A673 (cell line): ENCODE data around the gene MYLK. TPM values are rescaled to one million over a fixed set of nuclear protein-coding genes. Genes with fewer than 3 reads are reported as not detected.

Source experiments
- BruUV-seq: library from RNA; stranded (reverse); fragments of 400-500 nt; replicated peaks from 2 replicates; lab custom pipeline; 2021; lab: Mats Ljungman, UMichigan
- CTCF ChIA-PET: fragments of 300-600 bp; sonication (Branson Sonifier 250); formaldehyde crosslinking; loops from one replicate; lab custom pipeline; 2022; ENCODE audit warnings: antibody characterized with exemption; lab: Charles Lee
- POLR2A ChIA-PET: fragments of 300-600 bp; sonication (Branson Sonifier 250); formaldehyde crosslinking; loops from one replicate; lab custom pipeline; 2022; ENCODE audit warnings: antibody characterized with exemption; ENCODE audit not compliant: low non-redundant PET; lab: Charles Lee
- DNase-seq: peaks from one replicate; pipeline ENCODE4 v3.0.0-alpha.2; 2015; ENCODE audit warnings: low spot score
- H3K27ac ChIP-seq: fragments of 200-600 bp; sonication (generic); 2 replicates; pipeline ENCODE4 v1.5.1; 2016; ENCODE audit warnings: mixed run types, low read depth, mild to moderate bottlenecking, mixed read lengths, antibody characterized with exemption, low read length; ENCODE audit not compliant: poor library complexity, severe bottlenecking
- H3K27me3 ChIP-seq: fragments of 200-600 bp; sonication (generic); replicated peaks from 2 replicates; pipeline ENCODE4 v1.6.1; 2017; ENCODE audit warnings: mixed run types, low read depth, mild to moderate bottlenecking, mixed read lengths, antibody characterized with exemption, low read length; ENCODE audit not compliant: insufficient read depth, poor library complexity
- H3K36me3 ChIP-seq: fragments of 200-600 bp; sonication (generic); 2 replicates; pipeline ENCODE4 v1.6.1; 2016; ENCODE audit warnings: mixed run types, mild to moderate bottlenecking, mixed read lengths, antibody characterized with exemption, low read length; ENCODE audit not compliant: insufficient read depth, poor library complexity, severe bottlenecking
- H3K4me1 ChIP-seq: fragments of 200-600 bp; sonication (generic); 2 replicates; pipeline ENCODE4 v1.6.1; 2017; ENCODE audit warnings: mixed run types, mild to moderate bottlenecking, mixed read lengths, antibody characterized with exemption, low read length; ENCODE audit not compliant: insufficient read depth, poor library complexity, severe bottlenecking
- H3K4me3 ChIP-seq: fragments of 200-600 bp; sonication (generic); 2 replicates; pipeline ENCODE4 v1.5.1; 2016; ENCODE audit warnings: low read depth, mixed run types, mild to moderate bottlenecking, mixed read lengths, low read length; ENCODE audit not compliant: poor library complexity, severe bottlenecking
- H3K9me3 ChIP-seq: fragments of 200-600 bp; sonication (generic); 2 replicates; pipeline ENCODE4 v1.6.1; 2016; ENCODE audit warnings: mixed run types, low read depth, mild to moderate bottlenecking, mixed read lengths, antibody characterized with exemption, low read length; ENCODE audit not compliant: poor library complexity, severe bottlenecking
- EZH2 ChIP-seq: fragments of 200-600 bp; sonication (generic); IDR thresholded peaks from 2 replicates; pipeline ENCODE4 v1.6.1; 2017; ENCODE audit warnings: borderline replicate concordance, low read depth, mild to moderate bottlenecking, mixed read lengths, antibody characterized with exemption, low read length; ENCODE audit not compliant: poor library complexity, severe bottlenecking
- intact Hi-C: fragments of 100-400 bp; cut with micrococcal nuclease; formaldehyde crosslinking; loops from one replicate; pipeline ENCODE4 v1.10.0; 2022; ENCODE audit not compliant: unreplicated experiment
- total RNA-seq: library from RNA; stranded (reverse); gene quantifications from 2 replicates; pipeline ENCODE4 v1.2.3, GENCODE V29; 2021
- TF ChIP-seq, protein P1 (sequence below): fragments of 300-800, 200-600 bp; sonication (generic); conservative IDR thresholded peaks from 2 replicates; pipeline ENCODE4 v1.5.1; 2017; ENCODE audit warnings: low read depth, mild to moderate bottlenecking, antibody characterized with exemption, low read length, moderate library complexity, mixed read lengths

The MYLK gene
- total RNA-seq, 1 experiment from 2014 or later: 3.9 TPM

DNA sequence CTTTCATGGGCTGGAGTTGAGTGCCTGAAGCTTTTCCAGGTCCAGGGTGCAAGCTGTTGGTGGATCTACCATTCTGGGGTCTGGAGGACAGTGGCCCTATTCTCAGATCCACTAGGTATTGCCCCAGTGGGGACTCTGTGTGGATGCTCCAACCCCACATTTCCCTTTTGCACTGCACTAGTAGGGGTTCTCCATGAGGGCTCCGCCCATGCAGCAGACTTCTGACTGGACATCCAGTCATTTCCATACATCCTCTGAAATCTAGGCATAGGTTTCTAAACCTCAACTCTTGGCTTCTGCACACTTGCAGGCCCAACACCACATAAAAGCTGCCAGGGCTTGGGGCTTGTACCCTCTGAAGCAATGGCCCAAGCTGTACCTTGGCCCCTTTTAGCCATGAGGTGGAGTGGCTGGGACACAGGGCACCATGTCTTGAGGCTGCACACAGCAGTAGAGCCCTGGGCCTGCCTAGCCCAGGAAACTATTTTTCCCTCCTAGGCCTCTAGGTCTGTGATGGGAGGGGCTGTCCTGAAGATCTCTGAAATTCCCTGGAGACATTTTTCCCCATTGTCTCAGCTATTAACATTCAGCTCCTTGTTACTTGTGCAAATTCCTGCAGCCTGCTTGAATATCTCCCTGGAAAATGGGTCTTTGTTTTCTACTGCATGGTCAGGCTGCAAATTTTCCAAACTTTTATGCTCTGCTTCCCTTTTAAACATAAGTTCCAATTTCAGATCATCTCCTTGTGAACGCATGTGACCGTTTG, 293.3 kb downstream of the MYLK start:
- Histone ChIP-seq H3K36me3 (no peaks in the 10 kb centered on the region), H3K27ac (no peak overlapping the region), H3K4me1 (peaks cover 24% of the 10 kb centered on the region), H3K9me3 (peaks cover 17% of the 10 kb centered on the region), H3K4me3 (no peak overlapping the region), H3K27me3 (no peaks in the 10 kb centered on the region)
- no TSS peak for BruUV-seq
- no peak for DNase-seq
- CTCF ChIA-PET: no interaction called here
- POLR2A ChIA-PET: no interaction called here
- intact Hi-C loops: no loop called here
- no peak for TF ChIP-seq EZH2
- TF ChIP-seq, protein P1, sequence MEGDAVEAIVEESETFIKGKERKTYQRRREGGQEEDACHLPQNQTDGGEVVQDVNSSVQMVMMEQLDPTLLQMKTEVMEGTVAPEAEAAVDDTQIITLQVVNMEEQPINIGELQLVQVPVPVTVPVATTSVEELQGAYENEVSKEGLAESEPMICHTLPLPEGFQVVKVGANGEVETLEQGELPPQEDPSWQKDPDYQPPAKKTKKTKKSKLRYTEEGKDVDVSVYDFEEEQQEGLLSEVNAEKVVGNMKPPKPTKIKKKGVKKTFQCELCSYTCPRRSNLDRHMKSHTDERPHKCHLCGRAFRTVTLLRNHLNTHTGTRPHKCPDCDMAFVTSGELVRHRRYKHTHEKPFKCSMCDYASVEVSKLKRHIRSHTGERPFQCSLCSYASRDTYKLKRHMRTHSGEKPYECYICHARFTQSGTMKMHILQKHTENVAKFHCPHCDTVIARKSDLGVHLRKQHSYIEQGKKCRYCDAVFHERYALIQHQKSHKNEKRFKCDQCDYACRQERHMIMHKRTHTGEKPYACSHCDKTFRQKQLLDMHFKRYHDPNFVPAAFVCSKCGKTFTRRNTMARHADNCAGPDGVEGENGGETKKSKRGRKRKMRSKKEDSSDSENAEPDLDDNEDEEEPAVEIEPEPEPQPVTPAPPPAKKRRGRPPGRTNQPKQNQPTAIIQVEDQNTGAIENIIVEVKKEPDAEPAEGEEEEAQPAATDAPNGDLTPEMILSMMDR: no peak

DNA sequence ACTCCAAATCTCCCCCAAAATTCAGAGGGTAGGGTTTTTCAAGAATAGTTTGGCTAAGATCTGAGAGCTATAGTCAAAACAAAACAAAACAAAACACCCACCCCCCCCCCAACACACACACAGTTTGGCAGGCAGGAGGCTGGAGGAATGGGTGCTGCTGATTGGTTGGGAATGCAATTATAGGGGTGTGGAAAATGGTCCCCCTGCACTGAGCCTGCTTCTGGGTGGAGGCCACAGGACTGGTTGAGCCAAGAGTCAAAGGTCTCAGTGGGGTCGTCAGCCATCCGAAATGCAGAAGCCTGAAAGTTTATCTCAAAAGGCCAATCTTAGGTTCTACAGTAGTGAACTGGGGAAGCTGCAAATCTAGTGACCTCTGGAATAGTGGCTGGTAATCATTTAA, 296.7 kb downstream of the MYLK start:
- TF ChIP-seq EZH2: no peak
- TF ChIP-seq, protein P1: no peak
- Histone ChIP-seq H3K27me3 (no peaks in the 10 kb centered on the region), H3K36me3 (no peaks in the 10 kb centered on the region), H3K4me3 (no peak overlapping the region), H3K4me1 (peaks cover 21% of the 10 kb centered on the region), H3K9me3 (peaks cover 17% of the 10 kb centered on the region), H3K27ac (no peak overlapping the region)
- BruUV-seq: no TSS peak
- CTCF ChIA-PET: no interaction called here
- intact Hi-C loops: no loop called here
- no peak for DNase-seq
- POLR2A ChIA-PET: no interaction called here

DNA sequence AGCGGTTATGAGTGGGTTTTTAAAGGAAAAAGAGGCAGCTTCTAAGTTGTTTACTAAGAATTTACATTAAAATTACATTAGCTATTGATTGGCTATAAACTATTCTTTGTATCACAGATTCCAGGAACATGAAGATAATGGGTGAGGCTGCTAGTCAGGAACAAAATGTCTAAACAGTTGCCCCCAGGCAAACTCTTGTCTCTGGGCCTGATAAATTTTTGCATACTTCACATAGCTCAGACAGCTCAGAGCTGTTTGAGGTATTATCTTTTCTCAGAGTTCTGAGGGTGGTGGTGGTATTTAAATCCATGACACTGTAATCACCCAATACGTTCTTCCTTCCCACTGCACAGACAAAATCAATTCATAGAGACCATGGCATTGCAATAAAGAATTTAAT, 297.2 kb downstream of the MYLK start:
- Histone ChIP-seq H3K4me1 (peaks cover 21% of the 10 kb centered on the region), H3K27me3 (no peaks in the 10 kb centered on the region), H3K4me3 (peak overlapping the region; percentile 90), H3K9me3 (peaks cover 17% of the 10 kb centered on the region), H3K36me3 (peaks cover under 1% of the 10 kb centered on the region), H3K27ac (peak overlapping the region; percentile 95)
- ChIA-PET POLR2A (no interaction called here), CTCF (no interaction called here)
- BruUV-seq: no TSS peak
- DNase-seq: no peak
- TF ChIP-seq, protein P1: no peak
- TF ChIP-seq EZH2: no peak
- intact Hi-C loops: no loop called here
